Measurements from ENCODE around the gene CELF5.

CELF5 gene

GRCh38 chr19:3222709-3223108 is 1.8 kb upstream of the CELF5 start:
- TF ChIP-seq CEBPB (IDR thresholded peaks at IDR 0.05) (no peak), EP300 (IDR thresholded peaks at IDR 0.05; ENCODE audit: borderline replicate concordance) (no peak), NFIC (IDR thresholded peaks at IDR 0.05) (no peak), TAF1 (IDR thresholded peaks at IDR 0.05; ENCODE audit: low read depth) (no peak), RAD21 (IDR thresholded peaks at IDR 0.05; ENCODE audit: low read depth) (no peak), TCF12 (IDR thresholded peaks at IDR 0.05; ENCODE audit: low read depth) (no peak), FOXM1 (IDR thresholded peaks at IDR 0.05; ENCODE audit: borderline replicate concordance, low read depth) (no peak), EGR1 (IDR thresholded peaks at IDR 0.05) (no peak), CREB1 (IDR thresholded peaks at IDR 0.05; ENCODE audit: low read depth) (no peak), MAX (IDR thresholded peaks at IDR 0.05) (no peak), REST (IDR thresholded peaks at IDR 0.05; ENCODE audit: low read depth) (no peak), TEAD4 (IDR thresholded peaks at IDR 0.05) (no peak), YY1 (IDR thresholded peaks at IDR 0.05; ENCODE audit: low read depth) (no peak), ZBTB7A (IDR thresholded peaks at IDR 0.05; ENCODE audit: low read depth) (no peak)
- TF ChIP-seq, protein P1, sequence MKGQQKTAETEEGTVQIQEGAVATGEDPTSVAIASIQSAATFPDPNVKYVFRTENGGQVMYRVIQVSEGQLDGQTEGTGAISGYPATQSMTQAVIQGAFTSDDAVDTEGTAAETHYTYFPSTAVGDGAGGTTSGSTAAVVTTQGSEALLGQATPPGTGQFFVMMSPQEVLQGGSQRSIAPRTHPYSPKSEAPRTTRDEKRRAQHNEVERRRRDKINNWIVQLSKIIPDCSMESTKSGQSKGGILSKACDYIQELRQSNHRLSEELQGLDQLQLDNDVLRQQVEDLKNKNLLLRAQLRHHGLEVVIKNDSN (IDR thresholded peaks at IDR 0.05), result no peak

GRCh38 chr19:3225169-3225485 is 666 bp downstream of the CELF5 start:
- TF ChIP-seq TEAD4 (IDR thresholded peaks at IDR 0.05) (no peak), TAF1 (IDR thresholded peaks at IDR 0.05; ENCODE audit: low read depth) (no peak), CEBPB (IDR thresholded peaks at IDR 0.05) (no peak), EP300 (IDR thresholded peaks at IDR 0.05; ENCODE audit: borderline replicate concordance) (no peak), FOXM1 (IDR thresholded peaks at IDR 0.05; ENCODE audit: borderline replicate concordance, low read depth) (no peak), ZBTB7A (IDR thresholded peaks at IDR 0.05; ENCODE audit: low read depth) (no peak), REST (IDR thresholded peaks at IDR 0.05; ENCODE audit: low read depth) (no peak), NFIC (IDR thresholded peaks at IDR 0.05) (no peak), YY1 (IDR thresholded peaks at IDR 0.05; ENCODE audit: low read depth) (no peak), MAX (IDR thresholded peaks at IDR 0.05) (no peak), TCF12 (IDR thresholded peaks at IDR 0.05; ENCODE audit: low read depth) (no peak), CREB1 (IDR thresholded peaks at IDR 0.05; ENCODE audit: low read depth) (no peak), EGR1 (IDR thresholded peaks at IDR 0.05) (no peak), RAD21 (IDR thresholded peaks at IDR 0.05; ENCODE audit: low read depth) (no peak)
- TF ChIP-seq, protein P1 (IDR thresholded peaks at IDR 0.05), result no peak

- TF ChIP-seq CREB1 (IDR thresholded peaks at IDR 0.05; ENCODE audit: low read depth) (no peak), REST (IDR thresholded peaks at IDR 0.05; ENCODE audit: low read depth) (no peak), EP300 (IDR thresholded peaks at IDR 0.05; ENCODE audit: borderline replicate concordance) (no peak)
Measured at GRCh38 chr19:3225677-3226093, 1.2 kb downstream of the CELF5 start.

GRCh38 chr19:3227054-3227626 is 2.7 kb downstream of the CELF5 start:
- TF ChIP-seq EP300 (IDR thresholded peaks at IDR 0.05; ENCODE audit: borderline replicate concordance), result no peak
- no peak for TF ChIP-seq CEBPB (IDR thresholded peaks at IDR 0.05)
- TF ChIP-seq CREB1 (IDR thresholded peaks at IDR 0.05; ENCODE audit: low read depth), result no peak
- TF ChIP-seq, protein P1 (IDR thresholded peaks at IDR 0.05), result no peak
- TF ChIP-seq YY1 (IDR thresholded peaks at IDR 0.05; ENCODE audit: low read depth), result no peak
- no peak for TF ChIP-seq EGR1 (IDR thresholded peaks at IDR 0.05)
- no peak for TF ChIP-seq ZBTB7A (IDR thresholded peaks at IDR 0.05; ENCODE audit: low read depth)
- no peak for TF ChIP-seq TEAD4 (IDR thresholded peaks at IDR 0.05)
- no peak for TF ChIP-seq MAX (IDR thresholded peaks at IDR 0.05)

Measured in Ishikawa (cell line).